SK-N-SH treated with all-trans-retinoic acid at 6 μM for 48 hours (cell line): ENCODE data around the gene NPEPL1.

Experiments
- ATAC-seq: fragments of 200-7000 bp; cut with Tn5 transposase; 3 replicates; pipeline ENCODE4 v1.9.1; 2020; ENCODE audit warnings: mild to moderate bottlenecking, moderate library complexity
- ARNTL ChIP-seq: fragments of 450-650 bp; formaldehyde crosslinking; IDR thresholded peaks from 2 replicates; pipeline ENCODE4 v1.5.0; 2020; ENCODE audit warnings: low read depth, mild to moderate bottlenecking, moderate library complexity, borderline replicate concordance
- CREB5 ChIP-seq: fragments of 250-450 bp; sonication (Bioruptor Pico); IDR thresholded peaks from 2 replicates; pipeline ENCODE4 v1.5.1; 2020; ENCODE audit warnings: low read depth, mild to moderate bottlenecking, moderate library complexity
- CSDC2 ChIP-seq: fragments of 250-450 bp; sonication (Bioruptor Pico); IDR thresholded peaks from 2 replicates; pipeline ENCODE4 v1.5.0; 2020; ENCODE audit warnings: mild to moderate bottlenecking, moderate library complexity
- CSRNP3 ChIP-seq: fragments of 250-450 bp; sonication (Bioruptor Pico); IDR thresholded peaks from 2 replicates; pipeline ENCODE4 v1.5.1; 2021; ENCODE audit warnings: mild to moderate bottlenecking, moderate library complexity
- ESRRG ChIP-seq: fragments of 250-450 bp; sonication (Bioruptor Pico); IDR thresholded peaks from 2 replicates; pipeline ENCODE4 v1.6.1; 2021; ENCODE audit warnings: mild to moderate bottlenecking
- ISL1 ChIP-seq: fragments of 250-450 bp; sonication (Bioruptor Pico); IDR thresholded peaks from 2 replicates; pipeline ENCODE4 v2.1.2; 2022; ENCODE audit warnings: mild to moderate bottlenecking, moderate library complexity
- OSR1 ChIP-seq: fragments of 250-450 bp; sonication (Bioruptor Pico); IDR thresholded peaks from 2 replicates; pipeline ENCODE4 v1.8.0; 2022; ENCODE audit warnings: moderate library complexity, mild to moderate bottlenecking, inconsistent platforms
- PATZ1 ChIP-seq: fragments of 250-450 bp; sonication (Bioruptor Pico); IDR thresholded peaks from 2 replicates; pipeline ENCODE4 v1.8.0; 2020; ENCODE audit warnings: mild to moderate bottlenecking, moderate library complexity, borderline replicate concordance
- POU6F1 ChIP-seq: fragments of 250-450 bp; sonication (Bioruptor Pico); IDR thresholded peaks from 2 replicates; pipeline ENCODE4 v1.8.0; 2021; ENCODE audit warnings: low read depth, mild to moderate bottlenecking, moderate library complexity, borderline replicate concordance
- PPARA ChIP-seq: fragments of 250-450 bp; sonication (Bioruptor Pico); IDR thresholded peaks from 2 replicates; pipeline ENCODE4 v1.5.0; 2020; ENCODE audit warnings: mild to moderate bottlenecking, borderline replicate concordance
- RARB ChIP-seq: fragments of 250-450 bp; sonication (Bioruptor Pico); IDR thresholded peaks from 2 replicates; pipeline ENCODE4 v1.8.0; 2021; ENCODE audit warnings: mild to moderate bottlenecking, moderate library complexity
- SNAI2 ChIP-seq: fragments of 250-450 bp; sonication (Bioruptor Pico); IDR thresholded peaks from 2 replicates; pipeline ENCODE4 v1.5.0; 2020; ENCODE audit warnings: mild to moderate bottlenecking, moderate library complexity
- TCF4 ChIP-seq: fragments of 250-450 bp; sonication (Bioruptor Pico); IDR thresholded peaks from 2 replicates; pipeline ENCODE4 v1.8.0; 2021; ENCODE audit warnings: mild to moderate bottlenecking, moderate library complexity, borderline replicate concordance
- TOX ChIP-seq: fragments of 250-450 bp; sonication (Bioruptor Pico); IDR thresholded peaks from 2 replicates; pipeline ENCODE4 v1.8.0; 2021; ENCODE audit warnings: mild to moderate bottlenecking, moderate library complexity, borderline replicate concordance
- TSHZ2 ChIP-seq: fragments of 250-450 bp; sonication (Bioruptor Pico); IDR thresholded peaks from 2 replicates; pipeline ENCODE4 v1.5.0; 2020; ENCODE audit warnings: mild to moderate bottlenecking, moderate library complexity
- ZC3H10 ChIP-seq: fragments of 250-450 bp; sonication (Bioruptor Pico); IDR thresholded peaks from 2 replicates; pipeline ENCODE4 v1.5.1; 2021; ENCODE audit warnings: mild to moderate bottlenecking, moderate library complexity
- ZFP3 ChIP-seq: fragments of 250-450 bp; sonication (Bioruptor Pico); IDR thresholded peaks from 2 replicates; pipeline ENCODE4 v1.5.0; 2020; ENCODE audit warnings: mild to moderate bottlenecking, moderate library complexity
- ZFP30 ChIP-seq: fragments of 450-650 bp; formaldehyde crosslinking; IDR thresholded peaks from 2 replicates; pipeline ENCODE4 v1.5.0; 2022; ENCODE audit warnings: mild to moderate bottlenecking, moderate library complexity
- ZNF565 ChIP-seq: fragments of 450-650 bp; formaldehyde crosslinking; conservative IDR thresholded peaks from 2 replicates; pipeline ENCODE4 v1.5.0; 2020; ENCODE audit warnings: low read depth, mild to moderate bottlenecking, moderate library complexity
- ZNF70 ChIP-seq: fragments of 450-650 bp; formaldehyde crosslinking; IDR thresholded peaks from 2 replicates; pipeline ENCODE4 v1.5.0; 2020; ENCODE audit warnings: mild to moderate bottlenecking, moderate library complexity
- ZNF8 ChIP-seq: fragments of 450-650 bp; formaldehyde crosslinking; IDR thresholded peaks from 2 replicates; pipeline ENCODE4 v1.5.0; 2020; ENCODE audit warnings: mild to moderate bottlenecking, moderate library complexity

The NPEPL1 gene

GRCh38 chr20:58655328-58656107, 37.1 kb upstream of the NPEPL1 start:
- ATAC-seq = no peak
- no peak for TF ChIP-seq ZC3H10 (CRISPR knock-in tag)
- TF ChIP-seq ZFP3 (CRISPR knock-in tag) = no peak
- no peak for TF ChIP-seq ZNF70 (CRISPR knock-in tag)
- TF ChIP-seq CSDC2 (CRISPR knock-in tag) = no peak

GRCh38 chr20:58656831-58657230, 35.8 kb upstream of the NPEPL1 start:
- TF ChIP-seq ISL1 (CRISPR knock-in tag) (no peak), ZNF8 (CRISPR knock-in tag) (no peak), POU6F1 (CRISPR knock-in tag) (no peak), ZNF565 (CRISPR knock-in tag) (no peak), RARB (CRISPR knock-in tag) (no peak), ZNF70 (CRISPR knock-in tag) (no peak), TOX (no peak), CREB5 (CRISPR knock-in tag) (no peak), ZC3H10 (CRISPR knock-in tag) (no peak), TSHZ2 (CRISPR knock-in tag) (no peak), CSDC2 (CRISPR knock-in tag) (no peak), ESRRG (CRISPR knock-in tag) (no peak), PPARA (no peak), ZFP3 (CRISPR knock-in tag) (no peak), ARNTL (CRISPR knock-in tag) (no peak), CSRNP3 (no peak), SNAI2 (CRISPR knock-in tag) (no peak), PATZ1 (no peak), OSR1 (CRISPR knock-in tag) (no peak), ZFP30 (no peak)

GRCh38 chr20:58657262-58657661, 35.3 kb upstream of the NPEPL1 start:
- no peak for ATAC-seq
- TF ChIP-seq SNAI2 (CRISPR knock-in tag) = no peak
- no peak for TF ChIP-seq ZC3H10 (CRISPR knock-in tag)
- TF ChIP-seq RARB (CRISPR knock-in tag) = no peak
- TF ChIP-seq ZNF8 (CRISPR knock-in tag) = no peak
- no peak for TF ChIP-seq ARNTL (CRISPR knock-in tag)
- TF ChIP-seq ISL1 (CRISPR knock-in tag) = no peak
- no peak for TF ChIP-seq ZNF565 (CRISPR knock-in tag)
- TF ChIP-seq OSR1 (CRISPR knock-in tag) = no peak
- no peak for TF ChIP-seq ZFP30
- no peak for TF ChIP-seq ZNF70 (CRISPR knock-in tag)
- no peak for TF ChIP-seq CSDC2 (CRISPR knock-in tag)
- TF ChIP-seq PATZ1 = no peak
- TF ChIP-seq TOX = no peak
- no peak for TF ChIP-seq ZFP3 (CRISPR knock-in tag)
- TF ChIP-seq CREB5 (CRISPR knock-in tag) = no peak
- no peak for TF ChIP-seq TCF4 (CRISPR knock-in tag)
- TF ChIP-seq ESRRG (CRISPR knock-in tag) = no peak

More at GRCh38 chr20:58656831-58657230, 35.8 kb upstream of the NPEPL1 start:
- no peak for ATAC-seq
